GM19035 (cell line): ENCODE results near the gene GRWD1.

ENCODE experiments used
- ATAC-seq: cut with Tn5 transposase; IDR thresholded peaks from one replicate; pipeline ENCODE4 v1.9.1; 2021; ENCODE audit not compliant: unreplicated experiment

GRWD1 gene

GRCh38 chr19:48493718-48494401 is 48.1 kb downstream of the GRWD1 start:
- ATAC-seq, result no peak

GRCh38 chr19:48495396-48495795 is 49.6 kb downstream of the GRWD1 start:
- ATAC-seq, result no peak

- ATAC-seq, result no peak
These were observed 51.4 kb downstream of the GRWD1 start for GRCh38 chr19:48496959-48497727.

GRCh38 chr19:48497728-48498594 is 52.2 kb downstream of the GRWD1 start:
- ATAC-seq, result no peak

GRCh38 chr19:48498595-48499311 is 53.0 kb downstream of the GRWD1 start:
- no peak for ATAC-seq

GRCh38 chr19:48499316-48500090 is 53.7 kb downstream of the GRWD1 start:
- no peak for ATAC-seq

GRCh38 chr19:48500830-48501493 is 55.2 kb downstream of the GRWD1 start:
- no peak for ATAC-seq

GRCh38 chr19:48501494-48502349 is 55.9 kb downstream of the GRWD1 start:
- ATAC-seq, result no peak

- no peak for ATAC-seq
These were observed 56.7 kb downstream of the GRWD1 start for GRCh38 chr19:48502350-48503018.

GRCh38 chr19:48506138-48506733 is 60.5 kb downstream of the GRWD1 start:
- ATAC-seq, result no peak
